Heart right ventricle (tissue), 16 donors: ENCODE measurements around the gene IGFL1. TPM values are rescaled to one million over a fixed set of nuclear protein-coding genes. Genes with fewer than 3 reads are reported as not detected.

Experiments used
- ATAC-seq, 8 donors: fragments of 200-7000 bp; cut with Tn5 transposase; one replicate each; pipeline ENCODE4 v1.9.1; 2020; ENCODE audit warnings: mild to moderate bottlenecking in 8 of 8, moderate library complexity in 8 of 8, moderate number of reproducible peaks in 1 of 8
- DNase-seq, 2 donors: peaks; one replicate each; pipeline ENCODE4 v3.0.0-alpha.2; 2020
- H3K27ac ChIP-seq, 10 donors: fragments of 200-600 bp; sonication (generic) in 2 of 10; one replicate each; pipeline versions ENCODE4 v1.5.0 to v1.8.0; 2020 to 2022; ENCODE audit warnings: mild to moderate bottlenecking in 3 of 10
- H3K27me3 ChIP-seq, 7 donors: fragments of 200-600 bp; one replicate each; pipeline ENCODE4 v1.8.0; 2021 to 2022; ENCODE audit warnings: mild to moderate bottlenecking in 2 of 7
- H3K36me3 ChIP-seq, 9 donors: fragments of 200-600 bp; sonication (generic) in 1 of 9; one replicate each; pipeline versions ENCODE4 v1.5.0 to v1.8.0; 2020 to 2022; ENCODE audit warnings: mild to moderate bottlenecking in 2 of 9
- H3K4me1 ChIP-seq, 9 donors: fragments of 200-600 bp; sonication (generic) in 1 of 9; one replicate each; pipeline versions ENCODE4 v1.5.0 to v1.8.0; 2020 to 2022; ENCODE audit warnings: mild to moderate bottlenecking in 4 of 9
- H3K4me3 ChIP-seq, 10 donors: fragments of 200-600 bp; sonication (generic) in 2 of 10; one replicate each; pipeline versions ENCODE4 v1.5.0 to v1.8.0; 2020 to 2022; ENCODE audit warnings: mild to moderate bottlenecking in 7 of 10, moderate library complexity in 2 of 10
- H3K9me3 ChIP-seq, 11 donors: fragments of 200-600 bp in 10 of 11; sonication (generic) in 2 of 11; one replicate each; pipeline versions ENCODE4 v1.5.0 to v1.8.0; 2013 to 2022; ENCODE audit warnings: mild to moderate bottlenecking in 2 of 11, control low read depth in 1 of 11, moderate library complexity in 1 of 11
- WGBS, 2 donors: extraction: QIAGEN DNeasy Blood & Tissue Kit; methylation state at CpG; one replicate each; pipeline ENCODE4 v1.1.7; 2013; ENCODE audit warnings: inconsistent platforms in 1 of 2; 5-methylcytosine and 5-hydroxymethylcytosine counted together
- intact Hi-C, 10 donors: fragments of 100-400 bp; cut with DNase I; formaldehyde crosslinking; loops; one replicate each; pipeline versions ENCODE4 v1.11.1 to v1.14.2; 2022
- polyA plus RNA-seq, 2 donors: library from polyadenylated mRNA; stranded (reverse); fragments of 200-250 nt; gene quantifications; one replicate each; pipeline ENCODE4 v1.2.3, GENCODE V29; 2013
- total RNA-seq, 10 donors: library from RNA; stranded (reverse); fragmentation: NEBNext Ultra II Directional in 3 of 10; extraction: Animal tissue kit (Norgen Biotek cat#: 25700) in 3 of 10; gene quantifications; one replicate each; pipeline versions ENCODE4 v1.2.1 to v1.2.4, GENCODE V29; 2021 to 2023
- TF ChIP-seq, protein P1 (sequence below), 9 donors: fragments of 200-600 bp; sonication (generic) in 2 of 9; IDR thresholded peaks; one replicate each; pipeline versions ENCODE4 v1.5.0 to v1.8.0; 2021 to 2022; ENCODE audit warnings: antibody characterized with exemption in 9 of 9, mild to moderate bottlenecking in 5 of 9, moderate library complexity in 1 of 9
- donor health status: Arrhythmogenic right ventricular cardiomyopathy.
- donor health status: ischemic (EF 13 %, LVEDD 7.1; RV severe dilation, severe dysfunction).
- donor health status: healthy with polysubstance abuse.
- donor health status: DM: no; HTN: yes; CAD: no.
- donor health status: DM: no; HTN: no; CAD: no.
- donor health status: ischemic (EF 25% LVEDD 6.9; RV normal size, moderate dysfunction).
- donor health status: ischemic (EF 25% LVEDD 5.7; RV mildly dilated, moderate dysfunction).
- donor health status: healthy.
- donor health status: DM: yes; HTN: yes; CAD: no.
- donor health status: Ischemic cardiomyopathy.
- donor health status: ischemic (EF 35%, LVEDD 5.7; RV mildly dilated, moderate dysfunction).
- donor health status: nonischemic (EF 11% LVEDD 7.7; RV severe dilation, severe dysfunction).
- donor health status: DM: yes; HTN: yes; CAD: no.
- donor health status: PGD.
- donor health status: ischemic (EF 29% LVEDD 5.4; RV normal size, mild dysfunction).
- donor health status: nonischemic (EF 23%, LVEDD 6.1; RV moderate dilation, normal function).

Gene IGFL1
- total and polyA plus RNA-seq, 12 donors, result not detected

DNA sequence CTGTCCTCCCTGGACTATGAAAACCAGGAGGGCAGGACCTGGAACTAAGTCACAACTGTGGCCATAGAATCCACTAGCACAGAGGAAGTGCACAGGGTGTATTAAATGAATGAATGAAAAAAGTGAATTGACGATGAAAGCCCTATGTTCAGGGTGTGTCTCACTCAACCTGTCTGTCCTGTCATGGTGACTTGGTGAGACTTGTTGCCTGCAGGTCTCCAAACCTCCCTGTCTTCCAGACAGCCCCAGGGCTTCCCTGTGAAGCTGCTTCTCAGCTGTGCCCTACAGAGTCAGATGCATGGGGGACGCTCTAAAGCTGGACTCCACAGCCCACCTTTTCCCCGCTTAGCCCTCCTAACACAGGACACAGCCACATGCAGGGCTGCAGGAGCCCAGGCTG lies 4.8 kb upstream of the IGFL1 start:
- H3K27ac ChIP-seq, result no peak overlapping the region
- peaks cover 0 to 20% (median 3%) of the 10 kb centered on the region in 9 donors for H3K4me1 ChIP-seq
- no peaks in the 10 kb centered on the region for H3K36me3 ChIP-seq
- ATAC-seq (no peak), DNase-seq (no peak)
- intact Hi-C loops, result no loop called here
- H3K9me3 ChIP-seq, result no peaks in the 10 kb centered on the region
- no peak overlapping the region for H3K4me3 ChIP-seq
- WGBS, 2 donors, result 77 to 80% methylated on average over 3 of the region's 3 CpGs
- TF ChIP-seq, protein P1, sequence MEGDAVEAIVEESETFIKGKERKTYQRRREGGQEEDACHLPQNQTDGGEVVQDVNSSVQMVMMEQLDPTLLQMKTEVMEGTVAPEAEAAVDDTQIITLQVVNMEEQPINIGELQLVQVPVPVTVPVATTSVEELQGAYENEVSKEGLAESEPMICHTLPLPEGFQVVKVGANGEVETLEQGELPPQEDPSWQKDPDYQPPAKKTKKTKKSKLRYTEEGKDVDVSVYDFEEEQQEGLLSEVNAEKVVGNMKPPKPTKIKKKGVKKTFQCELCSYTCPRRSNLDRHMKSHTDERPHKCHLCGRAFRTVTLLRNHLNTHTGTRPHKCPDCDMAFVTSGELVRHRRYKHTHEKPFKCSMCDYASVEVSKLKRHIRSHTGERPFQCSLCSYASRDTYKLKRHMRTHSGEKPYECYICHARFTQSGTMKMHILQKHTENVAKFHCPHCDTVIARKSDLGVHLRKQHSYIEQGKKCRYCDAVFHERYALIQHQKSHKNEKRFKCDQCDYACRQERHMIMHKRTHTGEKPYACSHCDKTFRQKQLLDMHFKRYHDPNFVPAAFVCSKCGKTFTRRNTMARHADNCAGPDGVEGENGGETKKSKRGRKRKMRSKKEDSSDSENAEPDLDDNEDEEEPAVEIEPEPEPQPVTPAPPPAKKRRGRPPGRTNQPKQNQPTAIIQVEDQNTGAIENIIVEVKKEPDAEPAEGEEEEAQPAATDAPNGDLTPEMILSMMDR (IDR thresholded peaks at IDR 0.05), result no peak
- H3K27me3 ChIP-seq, result peaks cover 0 to 43% (median 8%) of the 10 kb centered on the region in 7 donors

DNA sequence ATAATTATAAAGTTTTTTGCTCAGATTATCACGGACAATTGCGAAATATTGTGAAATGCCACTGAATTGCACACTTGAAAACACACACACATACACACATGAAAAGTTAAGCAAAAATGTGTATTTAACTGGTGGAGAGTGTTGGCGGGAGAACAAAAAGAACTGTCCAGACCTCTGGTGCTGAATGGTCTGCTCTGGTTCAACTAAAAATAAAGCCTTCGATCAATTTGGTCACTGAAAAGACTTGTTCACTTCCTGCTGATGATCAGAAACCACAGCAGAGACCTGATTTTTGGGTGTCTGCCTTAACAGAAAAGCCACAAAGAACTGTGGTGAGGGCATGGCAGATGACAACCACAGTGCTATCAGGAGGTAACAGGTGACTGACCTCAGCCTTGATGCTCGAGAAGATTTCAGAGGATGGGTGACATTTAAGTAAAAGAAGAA lies 4.0 kb upstream of the IGFL1 start:
- Histone ChIP-seq H3K36me3 (no peaks in the 10 kb centered on the region), H3K9me3 (no peaks in the 10 kb centered on the region), H3K4me3 (no peak overlapping the region), H3K27ac (no peak overlapping the region), H3K4me1 (peaks cover 0 to 20% (median 3%) of the 10 kb centered on the region in 9 donors), H3K27me3 (peaks cover 0 to 48% (median 16%) of the 10 kb centered on the region in 7 donors)
- WGBS, 2 donors, result 36 to 50% methylated on average over 5 of the region's 5 CpGs
- DNase-seq (no peak), ATAC-seq (no peak)
- TF ChIP-seq, protein P1 (IDR thresholded peaks at IDR 0.05), result no peak
- intact Hi-C loops, result no loop called here

DNA sequence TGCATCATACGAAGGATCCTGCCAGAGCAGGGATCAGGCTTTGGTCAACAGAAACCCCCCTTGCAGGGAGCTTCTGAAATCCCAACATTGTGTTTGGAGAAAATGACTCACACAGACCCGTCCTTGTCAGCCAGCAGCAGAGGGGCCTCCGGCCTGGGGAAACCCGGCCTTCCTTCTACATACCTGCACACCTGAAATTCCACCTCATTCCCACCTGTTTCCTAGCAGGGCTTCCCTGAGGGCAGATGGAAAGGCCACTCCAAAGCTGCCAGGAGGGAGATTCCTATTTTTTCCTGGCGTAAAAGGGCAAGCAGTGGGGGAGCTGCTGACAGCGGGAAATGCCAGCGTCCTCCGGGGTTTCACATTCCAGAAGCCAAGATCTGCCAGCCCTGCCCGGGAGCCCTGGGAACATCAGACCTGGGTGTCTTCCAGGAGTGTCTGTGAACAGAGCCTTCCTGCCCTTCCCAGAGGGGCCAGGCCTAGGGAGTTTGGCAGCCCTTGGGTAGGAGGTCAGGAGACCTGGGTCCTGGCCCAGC lies 3.0 kb upstream of the IGFL1 start:
- Histone ChIP-seq H3K27ac (no peak overlapping the region), H3K36me3 (no peaks in the 10 kb centered on the region), H3K4me3 (no peak overlapping the region), H3K4me1 (peaks cover 0 to 20% (median 3%) of the 10 kb centered on the region in 9 donors), H3K27me3 (peaks cover 0 to 53% (median 18%) of the 10 kb centered on the region in 7 donors), H3K9me3 (no peaks in the 10 kb centered on the region)
- 44 to 51% methylated on average over 9 of the region's 9 CpGs for WGBS, 2 donors
- TF ChIP-seq, protein P1 (IDR thresholded peaks at IDR 0.05), result no peak
- ATAC-seq, result peak in 5 of 8 donors; percentile 21 to 54 (median 32)
- DNase-seq, result no peak
- intact Hi-C loops, result no loop called here

DNA sequence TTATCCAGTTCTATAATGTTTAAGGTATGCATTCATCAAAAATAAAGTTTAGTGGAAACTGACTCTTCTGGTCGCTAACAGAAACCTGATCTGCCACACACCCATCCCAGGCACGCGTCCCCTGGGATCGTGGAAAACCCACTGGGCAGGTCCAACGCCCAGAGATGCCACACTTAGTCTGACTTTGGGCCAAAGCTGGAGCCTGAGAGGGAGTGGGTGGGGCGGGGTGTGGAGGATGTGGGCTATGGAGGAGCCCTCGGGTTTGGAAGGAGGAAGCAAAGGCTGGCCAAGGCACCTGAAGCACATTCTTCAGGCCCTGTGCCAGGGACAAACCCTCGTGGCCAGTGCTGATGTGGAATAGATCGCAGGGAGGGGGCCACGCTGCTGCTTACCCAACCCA lies 2.5 kb downstream of the IGFL1 start:
- H3K27me3 ChIP-seq, result peaks cover 0 to 53% (median 13%) of the 10 kb centered on the region in 7 donors
- H3K9me3 ChIP-seq, result no peaks in the 10 kb centered on the region
- no peaks in the 10 kb centered on the region for H3K36me3 ChIP-seq
- ATAC-seq (no peak), DNase-seq (no peak)
- intact Hi-C loops, result no loop called here
- TF ChIP-seq, protein P1 (IDR thresholded peaks at IDR 0.05), result no peak
- H3K27ac ChIP-seq, result no peak overlapping the region
- 70 to 74% methylated on average over 10 of the region's 10 CpGs for WGBS, 2 donors
- H3K4me3 ChIP-seq, result no peak overlapping the region
- H3K4me1 ChIP-seq, result no peaks in the 10 kb centered on the region
